GM19328 (cell line): ENCODE data around the gene TOX2.

Experiments
- ATAC-seq: cut with Tn5 transposase; IDR thresholded peaks from one replicate; pipeline ENCODE4 v1.9.1; 2021; ENCODE audit warnings: mild to moderate bottlenecking, moderate library complexity; ENCODE audit not compliant: unreplicated experiment

The TOX2 gene

DNA sequence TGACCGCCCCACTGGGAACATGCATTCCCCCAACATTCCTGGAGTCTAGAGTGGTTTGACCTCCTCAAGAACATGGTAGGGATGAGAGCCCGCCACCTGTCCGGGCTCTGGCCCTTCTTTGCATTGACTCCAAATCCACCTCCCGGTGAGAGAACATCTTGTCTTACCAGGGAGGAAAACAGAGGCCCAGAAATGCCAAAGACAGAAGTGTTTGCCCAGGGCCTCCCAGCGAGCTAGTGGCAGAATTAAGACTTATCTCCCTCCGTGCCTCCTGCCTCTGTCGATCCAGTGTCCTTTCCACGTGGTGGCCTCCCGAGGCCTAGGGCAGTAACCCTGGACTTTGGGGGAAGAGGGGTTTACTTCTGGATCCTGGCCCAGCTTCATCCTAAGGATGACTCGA, 137.5 kb downstream of the TOX2 start:
- no peak for ATAC-seq

DNA sequence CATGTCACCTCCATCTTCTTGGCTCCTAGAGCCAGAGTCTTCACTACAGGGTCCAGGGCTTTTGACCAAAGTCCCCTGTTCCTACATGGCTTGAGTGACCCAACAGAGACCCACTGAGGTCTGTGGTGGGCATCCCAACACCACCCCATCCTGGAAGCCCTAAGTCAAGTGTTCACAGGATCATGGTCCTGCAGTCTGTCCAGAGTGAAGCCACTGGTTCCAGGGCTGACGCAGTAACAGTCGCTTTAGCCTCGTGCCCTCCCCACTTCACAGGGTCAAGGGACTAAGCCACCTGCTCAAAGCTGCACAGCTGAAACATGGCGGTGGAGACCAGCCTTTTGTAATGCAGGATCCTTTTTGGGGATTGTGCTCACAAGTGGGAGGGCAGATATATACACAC, 138.4 kb downstream of the TOX2 start:
- ATAC-seq = no peak

DNA sequence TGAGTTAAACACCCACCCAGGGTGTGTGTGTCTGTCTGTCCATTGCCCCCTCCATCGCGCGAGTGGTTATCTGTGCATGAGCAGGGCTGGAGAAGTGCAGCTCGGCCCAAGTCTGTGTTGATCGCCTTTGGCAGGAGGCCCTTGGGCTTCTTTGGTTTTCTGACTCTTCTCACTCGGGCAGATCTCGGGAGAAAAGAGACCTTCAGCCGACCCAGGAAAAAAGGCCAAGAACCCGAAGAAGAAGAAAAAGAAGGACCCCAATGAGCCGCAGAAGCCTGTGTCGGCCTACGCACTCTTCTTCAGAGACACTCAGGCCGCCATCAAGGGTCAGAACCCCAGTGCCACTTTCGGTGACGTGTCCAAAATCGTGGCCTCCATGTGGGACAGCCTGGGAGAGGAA, 139.5 kb downstream of the TOX2 start:
- ATAC-seq = no peak

DNA sequence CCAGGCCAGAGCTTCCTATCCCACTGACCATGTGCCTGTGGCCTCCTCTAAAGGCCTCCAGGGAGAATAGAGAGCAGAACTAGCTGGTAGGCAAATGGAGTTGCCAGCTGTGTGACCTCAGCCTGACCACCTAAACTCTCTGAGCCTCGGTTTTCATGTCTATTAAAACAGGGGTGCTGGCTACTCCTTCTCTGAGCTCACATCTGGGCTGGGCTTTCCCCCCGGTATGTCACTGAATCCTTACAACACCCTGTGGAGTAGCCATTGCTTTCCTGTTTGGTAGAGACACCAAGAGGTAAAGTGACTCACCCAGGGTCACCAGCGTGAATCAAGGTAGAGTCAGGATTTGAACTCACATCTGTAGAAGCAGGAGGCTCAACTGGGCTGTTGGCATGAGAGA, 140.2 kb downstream of the TOX2 start:
- no peak for ATAC-seq

DNA sequence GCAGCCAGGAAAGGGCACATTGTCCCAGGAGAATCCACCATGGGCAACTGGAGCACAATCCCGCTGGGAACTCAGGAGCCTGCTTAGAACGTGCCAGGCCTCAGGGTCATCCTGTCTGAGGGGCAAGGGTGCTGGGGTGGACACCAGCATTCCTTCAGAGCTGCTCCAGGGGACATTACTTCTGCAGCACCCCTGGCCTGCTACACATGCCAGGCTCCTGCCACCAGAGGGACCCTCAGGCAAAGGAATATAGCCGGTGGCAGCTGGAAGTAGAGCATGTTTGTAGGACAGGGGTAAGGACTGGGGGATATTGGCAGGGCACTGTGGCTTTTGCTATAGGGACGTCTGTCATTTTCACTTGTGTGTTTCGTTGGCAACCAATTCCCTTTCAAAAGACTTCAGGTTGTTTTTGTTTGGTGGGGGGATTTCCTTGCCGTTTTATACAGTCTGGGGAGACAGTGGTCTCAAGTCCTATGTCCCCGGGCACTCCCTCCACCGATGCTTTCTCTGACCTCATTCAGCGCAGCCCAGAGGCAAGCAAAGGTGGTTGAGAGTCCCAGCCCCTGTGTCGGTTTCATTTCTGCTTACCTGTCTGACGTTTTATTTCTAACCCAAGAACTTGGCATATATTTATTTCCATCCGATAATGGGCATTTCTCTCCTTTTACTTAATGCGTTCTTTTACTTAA, 141.5 kb downstream of the TOX2 start:
- no peak for ATAC-seq

DNA sequence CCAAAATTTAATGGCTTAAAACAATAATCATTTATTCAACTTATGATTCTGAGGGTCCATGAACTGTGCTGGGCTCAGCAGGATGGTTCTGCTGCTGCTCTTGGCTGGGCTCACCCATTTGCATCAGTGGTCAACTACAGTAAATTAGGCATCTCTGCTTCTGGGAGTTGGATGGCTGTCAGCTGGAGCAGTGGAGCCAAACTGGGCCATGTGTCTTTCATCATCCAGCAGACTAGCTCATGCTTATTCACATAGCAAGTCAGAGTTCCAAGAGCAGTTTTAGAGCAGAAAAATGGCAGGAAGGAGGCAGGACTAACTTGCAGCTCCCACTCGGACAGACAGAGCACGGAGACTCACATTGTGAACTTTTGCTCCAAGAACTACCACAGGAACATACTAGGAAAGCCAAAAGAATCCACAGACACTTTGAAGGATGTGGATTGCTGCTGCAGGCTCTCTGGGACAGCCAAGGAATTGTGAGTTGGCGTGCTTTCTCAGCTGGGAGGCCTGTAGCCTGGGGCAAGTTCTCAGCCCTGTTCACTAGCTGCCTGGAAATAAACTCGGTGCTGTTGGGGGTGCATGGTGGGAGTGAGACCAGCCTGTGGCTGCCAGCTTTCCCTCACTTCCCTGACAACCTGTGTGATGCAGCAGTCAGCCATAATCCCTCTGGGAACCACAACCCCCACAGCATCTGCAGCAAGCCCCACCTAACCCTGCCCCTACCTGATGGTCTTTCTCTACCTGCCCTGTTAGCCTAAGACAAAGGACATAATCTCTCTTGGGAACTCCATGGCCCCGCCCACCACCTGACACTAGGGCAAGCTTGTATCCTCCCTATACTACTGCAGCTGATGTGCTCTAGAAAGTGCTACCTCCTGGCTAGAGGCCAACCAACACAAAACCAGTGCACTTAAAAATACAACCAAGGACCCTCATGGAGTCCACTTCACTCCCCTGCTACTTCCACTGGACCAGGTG, 143.3 kb downstream of the TOX2 start:
- no peak for ATAC-seq

DNA sequence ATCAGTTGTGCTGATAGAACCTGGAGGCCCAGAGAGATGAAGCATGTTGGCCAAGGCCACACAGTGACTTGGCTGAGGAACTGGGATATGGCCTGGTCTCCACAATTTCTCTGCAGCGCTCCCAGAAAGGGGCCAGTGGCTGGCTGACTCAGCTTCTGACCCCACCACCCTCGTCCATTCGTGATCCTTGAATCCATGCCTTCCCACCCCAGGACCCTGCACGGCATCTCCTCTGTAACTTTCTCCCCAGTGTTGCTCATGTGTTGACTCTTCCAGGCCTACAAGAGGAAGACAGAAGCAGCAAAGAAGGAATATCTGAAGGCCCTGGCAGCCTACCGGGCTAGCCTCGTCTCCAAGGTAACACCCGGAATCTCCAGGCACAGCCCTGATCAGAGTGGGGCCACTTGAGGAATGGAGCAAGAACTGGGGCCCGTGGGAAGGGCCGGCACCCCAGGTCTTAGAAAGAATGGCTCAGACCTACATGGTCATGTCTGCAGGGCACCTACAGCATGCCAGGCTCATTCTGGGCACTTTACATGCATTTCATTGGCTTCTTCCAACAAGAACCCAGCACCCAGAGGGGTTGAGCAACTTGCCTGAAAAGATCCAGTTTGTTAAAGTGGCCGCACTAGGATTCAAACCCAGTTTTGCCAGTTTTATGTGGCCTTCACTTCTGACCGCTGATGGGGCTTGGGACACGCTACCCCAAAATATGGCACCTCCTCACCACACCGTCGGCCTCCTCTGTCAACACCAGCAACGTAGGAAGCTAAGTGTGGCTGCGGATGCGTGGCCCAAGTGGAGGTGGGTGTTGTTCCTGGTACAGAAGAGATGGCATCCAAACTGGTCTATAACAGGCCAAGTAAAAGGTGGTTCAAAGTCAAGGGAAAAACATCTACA, 150.1 kb downstream of the TOX2 start:
- no peak for ATAC-seq

DNA sequence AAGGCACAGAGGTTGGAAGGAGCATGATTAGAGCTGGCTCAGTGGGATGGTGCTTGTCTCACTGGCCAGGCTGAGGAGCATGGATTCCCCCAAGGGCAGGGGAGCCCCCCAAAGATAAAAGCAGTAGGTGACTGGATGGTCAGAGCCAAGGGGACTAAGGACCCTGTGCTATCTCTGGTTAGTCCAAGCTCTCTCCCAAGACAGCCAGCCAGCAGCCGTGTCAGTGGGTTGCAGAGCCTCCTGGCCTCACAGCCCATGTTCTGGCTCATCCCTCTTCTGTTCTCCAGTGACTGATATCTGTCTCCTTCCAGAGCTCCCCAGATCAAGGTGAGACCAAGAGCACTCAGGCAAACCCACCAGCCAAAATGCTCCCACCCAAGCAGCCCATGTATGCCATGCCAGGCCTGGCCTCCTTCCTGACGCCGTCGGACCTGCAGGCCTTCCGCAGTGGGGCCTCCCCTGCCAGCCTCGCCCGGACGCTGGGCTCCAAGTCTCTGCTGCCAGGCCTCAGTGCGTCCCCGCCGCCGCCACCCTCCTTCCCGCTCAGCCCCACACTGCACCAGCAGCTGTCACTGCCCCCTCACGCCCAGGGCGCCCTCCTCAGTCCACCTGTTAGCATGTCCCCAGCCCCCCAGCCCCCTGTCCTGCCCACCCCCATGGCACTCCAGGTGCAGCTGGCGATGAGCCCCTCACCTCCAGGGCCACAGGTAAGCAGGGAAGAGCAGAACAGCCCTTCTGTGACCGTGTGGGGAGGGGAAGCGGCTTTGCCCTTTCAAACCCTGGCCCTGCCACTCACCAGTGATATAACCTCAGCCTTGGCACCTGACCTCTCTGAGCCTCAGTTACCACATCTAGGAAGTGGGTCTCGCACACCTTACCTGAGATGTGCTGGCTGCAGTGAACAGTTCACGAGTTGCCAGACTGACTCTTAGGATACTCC, 151.0 kb downstream of the TOX2 start:
- no peak for ATAC-seq

DNA sequence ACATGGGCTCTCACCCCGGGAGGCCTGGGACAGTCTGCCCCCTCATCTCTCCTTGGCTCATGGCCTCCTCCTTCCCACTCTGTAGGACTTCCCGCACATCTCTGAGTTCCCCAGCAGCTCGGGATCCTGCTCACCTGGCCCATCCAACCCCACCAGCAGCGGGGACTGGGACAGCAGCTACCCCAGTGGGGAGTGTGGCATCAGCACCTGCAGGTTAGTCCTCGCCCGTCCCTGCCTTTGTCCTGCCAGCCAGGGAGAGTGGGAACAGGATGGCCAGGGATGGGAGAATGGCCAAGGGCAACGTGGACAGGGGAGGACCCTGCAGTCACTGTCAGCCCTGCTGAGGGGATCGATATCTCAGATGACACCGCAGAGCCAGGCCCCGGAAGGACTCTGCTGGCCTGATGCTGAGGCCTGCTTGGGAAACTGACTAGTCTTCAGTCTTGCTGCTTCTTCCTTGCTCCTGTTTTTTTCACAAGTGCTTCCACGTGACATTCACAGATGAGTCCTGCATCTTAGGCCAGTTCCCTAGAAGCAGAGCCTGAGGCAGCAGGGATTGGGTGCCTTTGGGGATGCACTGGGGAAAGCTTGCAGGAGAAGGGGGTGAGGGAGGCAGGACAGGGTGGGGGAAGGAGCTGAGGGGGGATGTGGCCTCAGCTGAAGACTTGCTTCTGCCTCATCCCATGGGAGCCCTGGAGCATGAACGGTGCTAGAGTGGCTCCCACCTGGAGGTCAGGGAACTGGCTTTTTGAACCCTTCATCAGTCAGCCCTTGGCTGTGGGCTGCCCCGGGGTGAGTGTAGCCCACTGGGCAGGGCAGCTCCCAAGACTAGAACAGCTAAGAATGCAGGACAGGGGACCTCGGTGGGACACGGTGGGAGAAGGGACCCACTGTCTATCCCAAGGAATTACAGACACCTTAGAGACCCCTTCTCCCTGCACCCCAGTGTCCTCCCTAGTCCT, 152.3 kb downstream of the TOX2 start:
- ATAC-seq = no peak

DNA sequence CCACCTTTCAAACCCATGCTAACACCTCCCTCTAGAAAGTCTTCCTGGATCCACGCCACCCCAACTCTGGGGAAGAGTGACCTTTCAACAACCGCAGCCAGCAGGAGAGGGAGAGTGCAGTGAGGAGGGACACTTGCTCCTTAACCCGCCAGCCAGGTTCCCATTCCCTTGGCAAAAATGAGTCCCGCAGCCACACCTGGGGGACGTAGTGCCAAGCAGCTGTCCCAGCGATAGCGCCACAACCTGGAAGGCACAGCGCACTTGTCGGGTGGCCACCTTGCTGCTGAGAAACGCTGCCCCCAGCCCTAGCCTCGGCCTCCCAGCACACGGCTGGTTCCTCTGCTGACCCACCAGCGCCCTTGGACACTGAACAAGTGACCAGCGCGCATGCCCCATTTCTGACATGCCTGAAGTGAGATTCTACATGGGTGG, 153.0 kb downstream of the TOX2 start:
- no peak for ATAC-seq

DNA sequence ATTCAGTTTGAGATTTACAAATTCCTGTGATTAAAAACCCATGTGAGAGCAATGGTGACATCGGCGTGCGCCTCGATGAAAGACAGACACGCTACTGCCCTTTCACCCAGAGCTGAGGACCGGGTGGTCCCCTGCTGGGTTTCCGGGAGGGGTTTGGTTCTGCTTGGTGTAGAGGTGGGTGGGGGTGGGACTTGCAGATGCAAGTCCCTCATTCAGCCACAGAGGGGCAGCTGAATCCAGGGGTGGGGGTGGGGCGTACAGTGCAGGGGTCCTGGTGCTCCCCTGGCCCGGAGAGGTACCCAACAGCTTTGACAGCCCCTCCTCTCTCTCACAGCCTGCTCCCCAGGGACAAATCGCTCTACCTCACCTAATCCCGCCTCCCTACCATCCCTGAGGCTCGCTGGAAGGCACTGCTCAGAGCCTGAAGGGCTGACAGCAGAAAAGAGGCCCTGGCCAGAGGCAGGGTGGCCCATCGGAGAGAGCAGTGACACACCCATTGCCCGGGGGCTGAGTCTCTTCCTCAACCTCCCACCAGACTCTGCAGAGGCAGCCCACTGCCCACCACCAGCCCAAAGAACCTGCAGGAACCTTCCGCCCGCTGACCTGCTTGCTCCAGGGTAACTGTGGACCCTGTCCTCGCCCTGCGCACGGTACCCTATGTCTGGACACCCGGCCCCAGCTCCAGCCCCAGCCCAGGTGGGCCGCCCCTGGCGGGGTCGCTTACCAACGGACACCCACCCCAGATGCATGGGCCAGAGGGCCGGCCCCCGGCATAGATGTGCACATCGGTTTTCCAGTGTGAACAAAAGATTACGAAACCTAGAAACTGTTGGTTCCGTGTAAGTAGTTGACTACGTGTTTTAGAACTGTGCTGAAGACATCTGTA, 153.9 kb downstream of the TOX2 start:
- ATAC-seq = no peak

DNA sequence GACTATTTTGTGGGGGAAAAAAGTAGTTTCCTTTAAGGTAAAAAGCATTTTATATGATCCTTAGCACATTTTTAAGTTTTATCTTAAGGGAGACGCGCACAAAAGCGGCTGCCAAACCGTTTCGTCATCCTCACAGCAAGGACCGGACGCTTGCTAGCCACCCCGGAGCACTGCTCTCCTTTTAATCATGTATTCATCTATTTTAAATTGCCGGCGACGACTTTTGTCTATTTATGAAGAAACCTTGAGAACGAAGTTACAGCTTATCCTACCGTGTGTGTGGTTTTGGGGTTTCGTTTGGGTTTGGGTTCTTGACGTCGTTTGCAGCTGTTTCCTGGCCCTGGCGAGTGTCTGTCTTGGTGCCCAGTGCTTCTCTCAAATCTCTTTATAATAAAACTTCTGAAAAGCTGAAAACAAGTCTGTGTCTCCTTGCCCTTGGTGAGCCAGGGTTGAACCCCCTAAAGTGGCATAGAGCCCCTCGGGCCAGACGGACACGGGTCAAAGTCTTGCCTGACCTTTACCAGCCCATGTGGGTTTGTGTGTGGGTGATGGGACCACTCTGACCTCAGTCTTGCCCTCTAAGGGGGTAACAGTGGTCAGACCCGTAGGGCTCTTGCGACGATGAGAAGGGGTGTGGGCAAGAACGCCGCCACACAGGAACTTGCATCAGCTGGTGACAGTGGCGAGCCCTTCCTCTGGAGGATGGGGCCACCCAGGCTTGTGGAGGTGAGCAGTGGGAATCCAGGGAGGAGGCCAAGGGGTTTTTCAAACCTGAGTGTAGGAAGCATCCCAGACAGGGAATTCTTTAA, 154.8 kb downstream of the TOX2 start:
- no peak for ATAC-seq

DNA sequence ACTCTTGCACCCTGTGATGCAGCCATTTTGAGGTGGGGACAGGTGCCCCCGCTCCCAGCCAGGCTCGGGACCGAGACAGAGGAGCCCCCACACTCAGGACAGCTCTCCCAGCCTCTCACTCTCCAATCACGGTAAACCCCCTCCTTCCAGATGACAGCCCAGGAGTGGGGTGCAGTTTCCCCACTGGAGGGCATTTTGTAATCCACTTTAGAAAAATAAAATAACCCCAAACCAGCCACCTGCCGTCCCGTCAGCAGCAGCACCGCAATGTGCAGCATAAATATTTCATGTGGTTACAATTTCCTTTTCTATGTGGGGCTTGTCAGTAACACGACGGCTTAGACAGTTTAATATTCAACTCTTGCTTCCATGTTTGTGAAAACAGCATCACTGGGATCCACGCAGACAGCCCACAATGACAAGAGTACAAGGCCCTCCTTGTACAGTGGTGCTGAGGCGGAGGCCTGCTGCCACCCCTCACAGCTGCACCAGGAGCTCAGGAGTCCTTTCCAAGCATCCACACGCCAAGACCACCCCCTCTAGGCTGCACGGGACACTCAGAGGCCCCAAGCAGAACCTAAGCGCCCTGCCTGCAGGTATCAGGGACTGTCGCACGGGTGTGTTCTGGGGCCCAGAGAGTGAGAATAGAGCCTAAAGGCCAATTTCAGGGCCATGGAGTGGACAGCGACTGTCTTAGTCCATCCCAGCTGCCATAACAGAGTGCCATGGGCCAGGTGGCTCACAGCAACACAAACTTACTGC, 155.7 kb downstream of the TOX2 start:
- ATAC-seq = no peak

DNA sequence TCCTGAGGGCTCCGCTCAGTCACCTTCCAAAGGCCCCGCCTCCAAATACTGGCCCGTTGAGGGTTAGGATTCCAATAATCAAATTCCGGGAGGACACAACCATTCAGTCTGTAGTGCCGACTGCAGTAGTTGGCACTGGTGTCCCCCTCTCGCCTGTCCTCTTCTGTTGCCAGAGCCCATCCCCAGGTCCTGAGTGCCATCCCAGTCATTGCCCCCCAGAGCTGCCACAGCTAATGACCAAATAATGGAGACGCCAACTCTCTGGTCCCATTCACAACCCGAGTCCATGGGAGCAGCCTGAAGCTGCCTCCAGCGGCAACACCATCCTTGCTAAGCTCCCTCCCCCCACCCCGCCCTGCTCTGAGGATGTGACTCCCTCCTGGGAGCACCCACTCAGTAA, 156.4 kb downstream of the TOX2 start:
- ATAC-seq = no peak

DNA sequence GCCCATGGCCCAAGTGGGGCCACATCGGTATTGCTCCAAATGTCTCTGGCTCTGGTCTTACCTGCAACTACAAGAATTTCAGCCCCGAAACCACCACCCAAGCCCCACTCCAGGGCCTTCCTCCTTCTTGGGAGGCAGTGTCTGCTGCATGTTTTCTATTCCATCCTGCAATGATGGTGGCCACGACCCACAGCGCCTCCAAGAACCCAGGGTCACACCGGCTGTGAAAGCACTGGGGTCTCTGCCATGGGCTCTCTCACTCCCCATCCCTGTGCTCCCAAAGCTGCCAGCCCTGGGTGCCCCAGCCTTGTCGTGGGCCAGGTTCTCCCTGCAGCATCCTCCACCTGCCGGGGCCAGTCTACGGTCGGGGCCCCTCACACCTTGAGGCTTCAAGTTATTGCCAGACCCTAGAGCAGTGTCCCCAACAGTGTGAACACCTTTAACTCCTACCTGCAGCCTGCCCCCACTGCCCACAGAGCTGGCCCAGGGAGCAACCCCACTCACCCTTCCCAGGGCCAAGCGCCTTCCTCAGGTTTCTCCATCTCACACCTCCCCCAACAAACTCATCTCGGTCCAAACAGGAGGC, 157.0 kb downstream of the TOX2 start:
- no peak for ATAC-seq

DNA sequence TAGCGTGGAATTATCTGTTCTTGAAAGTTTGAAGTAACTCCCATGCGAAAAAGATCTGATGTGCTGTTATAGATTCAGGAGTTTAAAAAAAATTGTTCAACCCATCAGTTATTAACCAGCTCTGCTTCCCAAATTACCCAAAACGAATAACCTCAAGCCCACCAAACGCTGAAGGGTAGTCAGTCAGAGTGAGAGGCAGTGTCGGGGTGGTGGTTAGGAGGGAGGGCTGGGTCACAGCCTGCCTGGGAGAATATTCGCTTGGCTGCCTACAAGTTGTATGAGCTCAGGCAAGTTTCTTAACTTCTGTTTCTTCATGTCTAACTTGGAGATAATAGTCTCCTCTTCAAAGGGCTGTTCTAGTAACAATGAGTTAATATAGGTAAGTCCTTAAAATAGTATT, 157.7 kb downstream of the TOX2 start:
- ATAC-seq = no peak
